GM18951 (cell line): ENCODE data around the gene HDAC9.

Experiments
- POLR2A ChIP-seq: IDR thresholded peaks from 4 replicates; pipeline ENCODE4 v1.6.1; 2011; ENCODE audit warnings: mild to moderate bottlenecking; ENCODE audit not compliant: insufficient read length, insufficient read depth; ENCODE audit errors: extremely low read depth
- in situ Hi-C: fragments of 300-500 bp; cut with MboI; formaldehyde crosslinking; loops from one replicate; pipeline ENCODE4 v1.12.0; 2022; ENCODE audit warnings: low sequenced_read_pairs, mixed read lengths, inconsistent platforms; ENCODE audit not compliant: unreplicated experiment

HDAC9 gene

DNA sequence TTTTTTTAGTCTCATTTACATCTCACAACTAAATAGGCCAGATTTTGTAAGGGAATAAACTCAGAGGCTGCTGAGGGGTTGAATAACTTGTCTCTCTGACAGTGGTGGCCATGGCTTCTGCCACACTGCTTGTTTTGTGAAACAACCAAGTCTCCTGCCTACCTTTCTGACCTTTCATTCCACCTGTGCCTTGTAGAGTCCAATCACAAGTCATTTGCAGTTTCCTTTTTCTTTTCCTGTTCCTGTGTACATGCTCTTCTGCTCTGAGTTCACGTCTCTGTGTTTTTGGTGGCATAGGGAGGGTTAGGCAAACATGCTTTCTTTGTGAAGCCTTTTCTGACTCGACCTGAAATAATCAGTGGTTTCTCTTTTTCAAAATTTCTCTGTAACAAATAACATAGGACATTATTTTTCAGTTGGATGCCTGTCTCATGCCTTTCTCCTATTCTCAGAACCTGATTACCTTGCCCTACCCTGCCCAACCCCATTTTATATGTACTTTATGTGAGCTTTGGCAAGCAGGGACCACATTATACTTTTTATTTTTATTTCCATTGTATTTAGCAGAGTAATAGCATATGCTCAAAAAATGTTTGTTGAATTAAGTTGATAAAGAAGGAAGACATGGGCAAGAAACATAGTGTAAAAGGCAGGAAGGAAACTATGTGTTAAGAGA is 81.7 kb downstream of the HDAC9 start:
- TF ChIP-seq POLR2A, result no peak
- in situ Hi-C loops, result no loop called here

DNA sequence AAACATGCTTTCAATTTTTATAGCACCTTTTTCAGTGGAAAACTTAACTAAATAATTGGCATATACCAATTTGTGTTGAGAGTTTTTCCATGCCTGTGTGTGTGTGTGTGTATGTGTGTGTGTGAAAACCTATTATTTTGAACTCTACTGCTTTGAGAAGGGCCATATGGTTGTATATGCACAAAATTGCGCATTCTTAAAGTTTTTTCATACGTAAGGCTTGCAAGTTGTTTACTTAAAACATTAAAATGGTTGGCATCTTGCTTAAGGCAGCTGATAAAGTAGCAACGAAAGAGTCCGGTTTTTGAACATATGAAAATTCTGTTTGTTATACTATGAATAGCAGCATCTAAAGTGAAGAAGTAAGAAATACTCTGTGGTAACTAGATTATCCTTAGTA is 84.1 kb downstream of the HDAC9 start:
- in situ Hi-C loops, result no loop called here
- TF ChIP-seq POLR2A, result no peak

DNA sequence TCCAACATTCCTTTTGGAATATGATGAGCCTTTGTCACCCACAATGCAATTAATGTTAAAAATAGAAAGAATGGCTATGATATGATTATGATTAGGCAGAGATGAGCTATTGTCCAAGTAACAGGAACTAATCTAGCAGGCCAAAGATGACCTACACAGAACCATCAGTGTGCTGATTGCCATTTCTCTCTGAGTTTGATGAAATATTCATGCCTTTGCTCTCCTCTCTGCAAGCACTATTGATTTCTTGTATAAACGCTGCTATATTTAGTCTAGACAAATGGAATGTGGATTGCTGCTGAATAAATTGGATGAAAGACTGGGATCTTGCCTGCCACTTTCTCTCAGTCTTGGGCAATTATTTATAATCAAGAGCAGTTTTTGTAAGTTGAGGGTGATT is 85.4 kb downstream of the HDAC9 start:
- in situ Hi-C loops, result no loop called here
- TF ChIP-seq POLR2A, result no peak

DNA sequence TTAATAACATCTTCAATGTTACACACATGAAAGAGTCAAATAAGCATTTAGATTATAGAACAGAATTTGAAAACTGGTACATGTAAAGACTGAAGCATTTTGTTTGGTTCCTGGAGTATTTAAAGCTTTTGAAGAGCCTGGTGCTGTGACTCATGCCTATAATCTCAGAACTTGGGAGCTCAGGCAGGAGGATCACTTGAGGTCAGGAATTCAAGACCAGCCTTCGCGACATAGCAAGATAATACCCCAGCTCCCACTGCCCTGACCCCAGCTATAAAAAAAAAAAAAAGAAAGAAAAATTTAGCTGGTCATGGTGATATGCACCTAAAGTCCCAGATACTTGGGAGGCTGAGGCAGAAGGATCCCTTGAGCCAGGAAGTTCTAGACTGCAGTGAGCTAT is 87.8 kb downstream of the HDAC9 start:
- TF ChIP-seq POLR2A, result no peak
- in situ Hi-C loops, result no loop called here

DNA sequence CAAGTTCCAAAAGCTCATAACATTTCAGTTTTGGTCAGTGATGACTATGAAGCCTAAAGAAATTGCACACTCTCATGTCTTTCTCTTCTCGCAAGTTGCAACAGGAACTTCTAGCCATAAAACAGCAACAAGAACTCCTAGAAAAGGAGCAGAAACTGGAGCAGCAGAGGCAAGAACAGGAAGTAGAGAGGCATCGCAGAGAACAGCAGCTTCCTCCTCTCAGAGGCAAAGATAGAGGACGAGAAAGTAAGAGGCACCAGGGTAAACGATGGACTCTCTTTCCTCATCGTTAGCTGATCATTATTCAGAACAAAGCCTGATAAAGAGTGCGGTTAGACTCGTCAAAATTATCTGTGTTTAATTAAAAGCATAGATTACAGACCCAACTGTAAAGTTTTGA is 94.7 kb downstream of the HDAC9 start:
- no peak for TF ChIP-seq POLR2A
- in situ Hi-C loops, result no loop called here

DNA sequence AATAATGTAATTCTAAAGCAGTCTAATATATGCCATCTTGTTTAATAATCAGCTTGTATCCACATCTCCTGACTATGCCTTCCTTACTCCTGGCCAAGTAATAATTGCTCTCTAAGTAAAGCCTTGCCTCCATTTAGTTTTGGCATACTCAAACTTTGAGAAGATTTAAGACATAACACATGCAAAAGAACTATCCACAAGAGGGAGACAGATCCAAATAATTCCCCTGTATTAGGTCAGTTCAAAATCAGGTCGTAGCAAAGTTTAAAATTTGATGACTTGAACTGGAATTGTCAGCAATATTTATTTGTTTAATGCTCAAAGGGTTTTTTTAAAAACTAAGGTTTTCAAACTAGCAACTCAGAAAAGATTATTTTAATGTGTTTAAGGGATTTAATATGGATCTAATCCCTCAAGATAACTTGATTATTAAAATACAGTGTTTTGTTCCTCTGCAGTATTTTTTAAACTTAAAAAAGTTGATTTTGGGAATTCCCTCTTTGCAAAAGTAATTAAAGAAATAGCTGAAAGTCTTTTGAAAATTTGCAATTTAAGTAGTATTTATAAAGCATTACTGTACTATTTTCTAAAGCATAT is 95.3 kb downstream of the HDAC9 start:
- in situ Hi-C loops, result no loop called here
- no peak for TF ChIP-seq POLR2A

DNA sequence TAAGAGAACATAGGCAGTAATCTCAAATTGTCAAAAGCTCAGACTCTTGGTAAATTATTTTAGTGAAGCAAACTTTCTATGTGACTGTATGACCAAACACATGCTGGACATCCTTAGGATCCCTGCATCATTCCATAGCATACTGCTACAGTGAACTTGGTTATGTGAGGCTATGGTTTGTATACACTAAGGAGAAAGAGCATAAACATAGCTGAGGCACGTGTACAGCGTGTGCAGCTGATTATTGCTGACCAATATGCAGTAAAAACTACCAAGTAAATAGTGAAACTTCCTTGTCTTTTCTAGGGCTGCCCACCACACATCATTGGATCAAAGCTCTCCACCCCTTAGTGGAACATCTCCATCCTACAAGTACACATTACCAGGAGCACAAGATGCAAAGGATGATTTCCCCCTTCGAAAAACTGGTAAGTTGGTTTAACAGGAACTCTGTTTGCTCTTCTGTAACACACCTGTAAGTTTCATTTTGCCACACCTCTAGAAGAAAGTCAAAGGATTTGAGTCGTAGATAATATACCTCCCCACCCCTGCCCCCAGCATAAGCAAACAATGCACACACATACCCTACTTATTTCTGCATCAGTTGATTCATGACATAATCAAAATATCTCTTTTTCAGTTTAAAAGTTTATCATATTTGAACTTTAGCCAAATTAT is 98.2 kb downstream of the HDAC9 start:
- TF ChIP-seq POLR2A, result no peak
- in situ Hi-C loops, result no loop called here

DNA sequence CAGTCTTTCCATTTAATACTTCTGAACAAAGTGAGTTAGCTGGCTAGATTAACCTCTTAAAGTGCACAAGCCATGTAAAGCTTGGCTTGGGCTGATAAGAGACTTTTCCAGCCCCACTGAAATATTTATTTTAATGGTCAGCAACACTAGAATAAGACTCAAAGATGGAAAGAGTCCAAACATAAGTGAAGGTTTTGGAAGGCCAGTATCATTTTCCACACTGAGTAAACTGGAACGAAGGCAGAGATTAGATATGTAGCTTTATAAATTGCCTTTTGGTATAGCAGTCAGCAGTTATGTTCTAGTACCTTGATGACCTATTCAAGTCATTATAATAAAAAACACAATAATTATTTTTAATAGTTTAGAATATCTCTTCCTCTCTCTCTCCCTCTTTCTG is 102.2 kb downstream of the HDAC9 start:
- in situ Hi-C loops, result no loop called here
- TF ChIP-seq POLR2A, result no peak

DNA sequence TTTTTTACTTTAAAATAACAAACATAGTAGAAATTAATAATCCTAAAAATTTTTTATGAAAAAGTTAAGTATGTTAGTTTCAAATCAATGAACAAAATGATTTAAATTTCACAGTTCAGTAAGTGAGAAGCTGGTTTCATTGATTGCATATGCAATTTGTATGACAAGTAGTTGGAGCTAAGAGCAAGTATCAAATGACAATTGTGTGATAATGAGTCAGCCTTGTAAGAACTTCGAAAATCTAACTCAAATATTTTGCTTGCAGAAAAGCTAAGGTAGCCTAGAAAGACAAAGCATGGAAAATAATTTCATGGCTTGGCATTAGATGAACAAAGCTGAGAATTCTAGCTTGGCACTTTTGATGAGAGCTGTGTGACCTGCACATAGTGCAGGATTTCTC is 111.5 kb downstream of the HDAC9 start:
- no peak for TF ChIP-seq POLR2A
- in situ Hi-C loops, result no loop called here

DNA sequence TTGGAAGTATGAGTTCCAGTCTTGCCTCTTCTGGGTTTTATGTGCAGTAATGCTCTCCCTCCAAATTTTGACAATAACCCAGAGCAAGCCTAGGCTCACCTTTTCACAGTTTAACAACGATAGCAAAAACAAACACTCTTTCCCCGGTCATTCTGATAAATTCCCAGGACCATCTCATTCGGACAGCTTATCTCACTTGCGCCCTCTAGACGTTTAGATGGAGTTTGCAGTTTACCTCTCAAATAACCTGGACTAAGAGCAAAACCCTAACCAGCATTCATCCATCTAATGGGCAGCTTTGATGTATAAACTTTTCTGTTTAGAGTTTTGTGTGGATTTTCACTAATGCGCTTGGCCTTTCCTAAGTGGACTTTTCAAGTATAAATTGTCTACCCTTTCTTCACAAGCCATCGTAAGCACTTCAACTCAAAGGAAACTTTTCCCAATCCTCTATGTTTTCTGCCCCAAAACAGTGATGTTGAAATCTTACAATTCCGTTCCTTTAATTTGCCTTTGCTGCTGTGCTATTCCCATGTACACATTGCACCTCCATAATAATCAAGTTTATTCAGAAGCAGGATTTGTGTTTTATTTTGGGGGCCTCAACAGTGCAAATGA is 114.9 kb downstream of the HDAC9 start:
- in situ Hi-C loops, result no loop called here
- TF ChIP-seq POLR2A, result no peak

DNA sequence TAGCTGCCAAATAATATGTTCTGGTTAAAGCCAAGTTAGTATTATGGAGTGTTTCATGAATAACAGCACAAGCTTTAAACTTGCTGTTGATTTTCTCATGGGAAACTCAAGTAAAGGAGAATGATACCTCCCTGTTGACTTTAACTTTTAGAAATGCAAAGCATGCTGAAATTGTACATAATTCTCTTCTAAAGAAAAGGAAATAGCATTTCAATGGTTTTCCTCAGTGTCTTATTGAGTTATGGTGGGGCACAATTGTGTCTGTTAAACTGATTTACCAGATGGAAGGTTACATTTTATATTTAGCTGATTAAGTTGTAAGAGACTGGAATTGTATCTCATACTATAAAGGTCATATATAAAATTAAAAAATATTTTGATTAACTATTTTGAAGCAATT is 119.3 kb downstream of the HDAC9 start:
- in situ Hi-C loops, result no loop called here
- no peak for TF ChIP-seq POLR2A

DNA sequence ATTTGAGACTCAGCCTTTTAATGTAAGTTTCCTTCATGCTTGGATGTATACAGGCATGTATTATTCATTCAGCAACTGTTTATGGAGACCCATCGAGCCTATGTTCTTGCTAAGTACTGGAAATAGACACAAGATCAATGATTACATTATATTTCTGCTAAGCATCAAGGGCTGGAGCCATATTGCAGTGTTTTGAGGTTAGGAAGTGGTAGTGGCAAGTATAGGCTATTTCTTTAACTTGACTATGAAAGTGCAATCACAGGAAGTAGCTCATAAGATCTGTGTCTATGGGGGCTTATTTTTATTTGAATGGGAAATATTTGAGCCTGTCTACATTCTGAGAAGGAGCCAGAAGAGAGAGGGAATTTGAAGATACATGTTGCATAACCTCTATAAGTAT is 123.8 kb downstream of the HDAC9 start:
- in situ Hi-C loops, result no loop called here
- no peak for TF ChIP-seq POLR2A

DNA sequence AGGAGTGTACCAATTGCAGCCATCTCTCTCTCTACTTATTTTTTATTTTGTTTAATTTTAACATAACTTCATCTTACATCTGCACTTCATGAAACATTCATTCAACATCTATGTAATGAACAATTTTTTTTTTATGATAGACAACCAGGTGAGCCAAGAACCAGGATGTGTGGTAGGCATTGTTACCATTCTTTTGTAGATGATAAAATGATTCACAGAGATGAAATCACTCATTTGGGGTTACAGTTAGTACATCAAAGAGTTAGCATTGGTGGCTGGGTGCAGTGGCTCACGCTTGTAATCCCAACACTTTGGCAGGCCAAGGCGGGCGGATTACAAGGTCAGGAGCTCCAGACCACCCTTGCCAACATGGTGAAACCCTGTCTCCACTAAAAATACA is 127.8 kb downstream of the HDAC9 start:
- in situ Hi-C loops, result no loop called here
- no peak for TF ChIP-seq POLR2A

DNA sequence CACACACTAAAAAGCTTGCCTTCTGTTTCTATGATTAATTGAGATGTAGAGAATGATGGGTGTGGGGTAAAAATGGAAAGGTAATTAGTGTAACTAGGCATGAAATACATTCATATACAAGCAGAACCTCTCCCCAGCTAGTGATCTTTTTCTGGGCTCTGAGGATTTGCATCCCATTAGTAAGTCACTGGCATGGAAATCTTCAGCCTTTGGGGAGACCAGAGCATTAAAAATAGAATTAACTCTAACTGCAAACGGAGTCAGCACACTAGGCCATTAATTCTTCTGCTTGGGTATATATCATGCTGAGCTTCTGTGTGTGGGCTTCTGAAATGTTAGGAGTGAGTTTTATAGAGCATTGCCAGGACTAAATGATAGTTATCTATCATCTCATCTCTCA is 128.9 kb downstream of the HDAC9 start:
- in situ Hi-C loops, result no loop called here
- no peak for TF ChIP-seq POLR2A
